Measurements from ENCODE around the gene GRM7. TPM values are rescaled to one million over a fixed set of nuclear protein-coding genes. Genes with fewer than 3 reads are reported as not detected.

Gene GRM7
- total and polyA plus RNA-seq, 9 of the 15 experiments (the other 6 are each of a cell fraction or from before 2014, with no cell fraction given) = not detected

- no peaks in the 10 kb centered on the region for H3K36me3 ChIP-seq (ENCODE audit: control insufficient read depth, insufficient read depth, low read length)
- no peaks in the 10 kb centered on the region for H3K9me1 ChIP-seq (ENCODE audit: control insufficient read depth, insufficient read depth, low read length)
- intact Hi-C loops (cut with micrococcal nuclease) (no loop called here), in situ Hi-C loops (cut with MboI) (no loop called here)
- no peak overlapping the region for H3K27ac ChIP-seq (ENCODE audit: extremely low read depth, low read depth, low read length)
- H3K9me3 ChIP-seq (replicated peaks; ENCODE audit: control insufficient read depth, insufficient read depth, low read depth, low read length) = no peaks in the 10 kb centered on the region; the same call in 1 of the 2 replicates
- no peak overlapping the region for H3K4me3 ChIP-seq
- H3K9ac ChIP-seq (ENCODE audit: insufficient read depth in 1 of 2, low read depth in 2 of 2, low read length in 2 of 2) = no peak overlapping the region
- TF ChIP-seq ZNF436 (CRISPR knock-in tag; IDR thresholded peaks at IDR 0.05) (no peak), RNF2 (IDR thresholded peaks at IDR 0.05) (no peak), MAFK (IDR thresholded peaks at IDR 0.05; ENCODE audit: low read length) (peak; percentile 17; the same call in 1 of the 2 replicates), TRIM28 (IDR thresholded peaks at IDR 0.05) (no peak), STAG1 (CRISPR knock-in tag; IDR thresholded peaks at IDR 0.05; ENCODE audit: borderline replicate concordance) (no peak), HOMEZ (CRISPR knock-in tag; IDR thresholded peaks at IDR 0.05) (no peak), MAFG (tag; conservative IDR thresholded peaks at IDR 0.05) (0 out of 2 replicates have a peak, but pooled peaks have one; percentile 18), HDAC8 (tag; IDR thresholded peaks at IDR 0.05) (no peak), USF1 (CRISPR knock-in tag; IDR thresholded peaks at IDR 0.05) (no peak), BRCA1 (IDR thresholded peaks at IDR 0.05) (no peak), BRCA1 (CRISPR knock-in tag; IDR thresholded peaks at IDR 0.05) (no peak)
- no peaks in the 10 kb centered on the region for H4K20me1 ChIP-seq (replicated peaks; ENCODE audit: control insufficient read depth, insufficient read depth, low read length)
- FAIRE-seq (no peak), ATAC-seq (no peak), DNase-seq (ENCODE audit: extremely low read depth in 1 of 4, low spot score in 3 of 4) (no peak)
- no peak overlapping the region for H2AFZ ChIP-seq (ENCODE audit: low read depth, low read length)
- no peak overlapping the region for H3K4me2 ChIP-seq (ENCODE audit: insufficient read depth, low read length)
- BruUV-seq (replicated peaks) = no TSS peak
- no peaks in the 10 kb centered on the region for H3K4me1 ChIP-seq (replicated peaks in 1 of 2; ENCODE audit: control insufficient read depth in 2 of 2, insufficient read depth in 2 of 2, low read length in 2 of 2)
- ChIA-PET POLR2A (no interaction called here), CTCF (ENCODE audit: low intra/inter-chr PET ratio) (no interaction called here)
- H3K27me3 ChIP-seq (ENCODE audit: control insufficient read depth in 2 of 2, insufficient read depth in 2 of 2, low read length in 2 of 2) = no peaks in the 10 kb centered on the region
- no peaks in the 10 kb centered on the region for H3K79me2 ChIP-seq (ENCODE audit: control insufficient read depth, insufficient read depth, low read length)
Measured at GRCh38 chr3:6962801-6963200, 101.9 kb downstream of the GRM7 start.

Measured in K562 (cell line).